ENCODE measurements around the gene EYA2.

Gene EYA2

DNA sequence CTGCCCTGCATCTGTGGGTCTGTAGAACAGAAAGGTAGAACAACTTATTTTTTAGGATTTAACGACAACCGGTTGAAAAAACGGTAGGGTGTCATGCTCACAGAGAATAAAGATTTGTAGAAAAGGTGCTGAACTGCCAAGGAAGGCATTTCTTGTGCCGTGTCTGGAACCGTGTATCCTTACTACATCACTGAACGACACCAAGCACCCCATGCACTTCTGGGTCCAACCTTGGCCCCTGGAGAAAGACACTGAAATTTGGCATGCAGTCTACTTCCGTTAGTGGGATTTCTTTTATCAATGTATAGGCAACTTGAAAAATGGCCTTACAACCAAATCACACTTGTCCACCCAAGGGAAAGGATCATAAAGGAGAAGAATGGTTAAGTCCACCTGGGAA lies 316.4 kb downstream of the EYA2 start:
- no peak for DNase-seq

- no peak for DNase-seq
These were observed 318.1 kb downstream of the EYA2 start for GRCh38 chr20:47212606-47213207.

- no peak for DNase-seq
These were observed 319.3 kb downstream of the EYA2 start for GRCh38 chr20:47213966-47214365.

GRCh38 chr20:47215653-47216397 lies 321.2 kb downstream of the EYA2 start:
- no peak for DNase-seq

DNA sequence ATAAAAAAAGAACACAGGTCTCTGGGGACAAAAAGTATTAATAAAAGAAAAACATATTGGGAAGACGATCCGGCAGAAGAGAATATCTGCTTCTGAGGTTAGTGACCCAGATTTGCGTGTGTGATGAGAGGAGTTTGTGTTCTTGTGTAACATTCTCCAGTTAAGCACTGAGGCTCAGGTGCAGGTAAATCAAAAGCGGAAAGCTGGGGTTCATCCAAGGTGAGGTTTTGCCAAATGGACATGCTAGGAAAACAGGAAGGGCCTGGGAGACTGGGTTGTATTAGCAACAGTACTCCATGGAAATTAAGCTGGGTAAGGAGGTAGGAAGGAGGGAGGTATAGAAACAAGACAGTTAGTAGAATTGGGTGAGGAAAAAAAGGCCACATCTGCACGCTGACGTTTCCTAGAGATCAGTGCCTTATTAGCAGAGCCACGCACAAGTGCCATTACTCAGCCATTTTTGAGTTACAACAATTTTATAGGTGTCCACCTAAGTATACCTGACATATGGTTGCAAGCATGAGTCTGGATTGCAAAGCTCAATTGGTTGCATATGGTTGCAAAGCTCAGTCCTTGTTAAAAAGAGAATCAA lies 322.3 kb downstream of the EYA2 start:
- no peak for DNase-seq

DNA sequence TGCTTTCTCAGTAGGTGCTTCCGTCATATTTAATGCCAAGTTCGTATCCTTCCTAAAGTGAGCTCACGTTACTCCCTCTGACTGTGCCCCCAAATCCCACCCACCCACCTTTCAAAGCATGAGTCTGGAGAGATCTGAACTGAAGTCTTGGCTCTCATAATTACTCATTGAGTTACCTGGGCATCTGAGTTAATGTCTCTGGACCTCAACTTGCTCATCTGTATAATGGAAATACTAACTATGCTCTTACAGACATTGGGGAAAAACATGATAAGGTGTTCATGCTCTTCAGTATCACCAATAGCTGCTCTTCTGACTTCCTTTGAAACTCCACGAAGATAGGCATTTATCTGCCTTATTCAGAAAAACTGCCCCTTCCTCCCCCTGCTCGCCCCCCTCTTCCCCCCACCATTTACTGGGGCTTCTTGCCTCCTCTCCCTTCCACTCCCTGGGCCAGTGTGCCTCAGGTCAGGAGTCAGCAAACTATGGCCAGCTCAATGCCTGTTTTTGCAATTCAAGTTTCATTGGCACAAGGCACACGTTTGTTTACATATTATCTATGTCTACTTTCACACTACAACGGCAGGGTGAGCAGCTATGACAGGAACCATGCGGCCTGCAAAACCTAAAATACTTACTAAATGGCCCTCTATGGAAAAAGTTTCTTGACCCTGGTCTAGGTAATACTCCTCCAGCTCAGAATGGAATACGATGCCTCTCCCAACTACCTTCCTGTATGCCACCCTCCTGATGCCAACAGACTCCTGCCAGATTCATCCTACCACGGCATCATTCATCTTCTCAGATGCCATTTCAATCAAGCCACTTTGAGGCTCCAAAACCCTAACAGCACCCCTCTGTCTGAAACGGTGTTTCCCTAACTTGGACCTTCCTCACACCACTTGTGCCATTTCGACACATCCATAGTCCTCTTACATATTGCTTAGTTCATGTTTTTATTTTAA lies 323.1 kb downstream of the EYA2 start:
- no peak for DNase-seq

GRCh38 chr20:47220161-47220582 lies 325.5 kb downstream of the EYA2 start:
- peak; percentile 34 for DNase-seq

DNA sequence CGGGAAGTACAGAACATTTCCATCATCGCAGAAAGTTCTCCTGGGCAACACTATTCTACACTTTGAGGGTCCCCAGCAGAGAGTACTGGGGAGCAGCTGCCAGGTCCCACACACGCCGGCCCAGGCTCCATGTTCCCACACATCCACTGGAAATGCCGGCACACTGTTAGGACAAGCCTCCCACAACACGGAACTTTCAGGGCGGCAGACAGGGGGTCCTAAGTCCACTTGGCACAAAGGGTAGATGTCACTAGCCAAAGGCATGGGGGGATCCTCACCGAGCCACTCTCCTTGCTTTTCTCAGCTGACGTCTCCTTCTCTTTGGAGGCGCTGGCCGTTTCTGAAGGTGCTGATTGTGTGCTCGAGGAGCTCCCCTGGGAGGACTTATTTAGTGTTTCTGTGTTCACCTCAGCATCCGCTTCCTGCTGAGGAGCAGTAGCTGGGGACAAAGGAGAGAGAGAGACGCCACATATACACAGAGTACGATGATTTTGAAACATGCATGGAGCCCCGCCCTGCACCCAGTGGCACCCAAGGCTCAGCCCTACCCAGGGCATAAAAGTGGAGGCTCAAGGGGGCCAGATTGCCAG lies 326.5 kb downstream of the EYA2 start:
- no peak for DNase-seq

DNA sequence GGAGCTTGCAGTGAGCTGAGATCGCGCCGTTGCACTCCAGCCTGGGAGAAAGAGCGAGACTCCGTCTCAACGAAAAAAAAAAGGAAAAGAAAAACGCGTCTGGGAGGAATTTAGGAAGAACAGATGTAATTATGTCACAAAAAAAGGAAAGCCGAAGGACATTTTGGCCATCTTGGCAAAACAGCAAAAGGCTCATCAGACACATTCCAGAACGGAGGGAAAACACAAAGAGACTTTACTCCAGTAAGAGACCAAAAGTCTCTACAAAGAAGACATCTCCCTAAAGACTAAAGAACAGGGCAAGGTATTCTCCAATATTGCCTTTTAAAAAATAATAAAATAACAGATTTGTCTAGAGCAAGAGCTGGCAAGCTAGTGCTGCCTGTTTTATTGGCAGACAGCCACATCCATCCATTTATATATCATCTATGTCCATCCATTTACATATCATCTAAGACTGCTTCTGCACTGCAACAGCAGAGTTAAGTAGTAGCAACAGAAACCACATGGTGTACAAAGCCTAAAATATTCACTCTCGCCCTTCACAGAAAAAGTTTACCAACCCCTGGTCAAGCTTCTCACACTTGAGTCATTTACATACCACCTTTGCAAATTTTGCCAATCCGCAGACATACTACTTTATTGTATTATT lies 328.0 kb downstream of the EYA2 start:
- DNase-seq, result no peak

GRCh38 chr20:47223896-47224295 lies 329.3 kb downstream of the EYA2 start:
- DNase-seq, result no peak

GRCh38 chr20:47224300-47224791 lies 329.7 kb downstream of the EYA2 start:
- no peak for DNase-seq

GRCh38 chr20:47224857-47225256 lies 330.2 kb downstream of the EYA2 start:
- no peak for DNase-seq

DNA sequence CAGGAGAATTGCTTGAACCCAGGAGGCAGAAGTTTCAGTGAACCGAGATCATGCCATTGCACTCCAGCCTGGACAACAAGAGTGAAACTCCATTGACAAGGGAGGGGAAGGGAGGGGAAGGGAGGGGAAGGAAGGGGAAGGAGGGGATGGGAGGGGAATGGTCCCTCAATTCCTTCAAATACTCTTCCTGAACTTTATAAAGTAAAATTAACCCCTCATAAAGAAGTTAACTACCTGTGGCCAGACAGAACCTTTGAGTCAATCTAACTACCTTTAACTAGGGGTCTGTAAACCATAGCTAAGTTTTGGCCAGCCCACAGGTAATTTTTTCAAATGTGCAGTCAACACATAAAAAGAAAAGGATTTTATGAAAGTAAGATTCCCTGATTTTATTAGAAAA lies 330.8 kb downstream of the EYA2 start:
- no peak for DNase-seq

DNA sequence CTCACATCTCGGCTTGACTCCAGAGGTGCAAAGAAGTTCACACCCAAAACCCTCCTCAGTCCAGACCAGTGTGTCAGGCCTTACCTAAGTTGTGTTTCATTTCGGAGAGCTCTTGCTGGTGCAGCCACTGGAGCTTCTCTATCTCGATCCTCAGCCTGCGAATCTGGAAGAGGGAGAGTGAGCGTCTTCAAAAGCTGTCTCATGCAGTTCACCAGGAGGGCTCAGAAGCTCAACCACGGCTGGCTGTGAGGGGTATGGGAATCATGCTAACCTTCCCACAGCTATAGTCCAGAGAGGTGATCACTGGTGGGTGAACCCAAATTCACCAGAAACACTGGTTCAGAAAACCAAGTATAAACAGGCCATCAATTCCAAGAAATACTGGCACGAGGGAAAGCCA lies 332.5 kb downstream of the EYA2 start:
- no peak for DNase-seq

GRCh38 chr20:47227576-47227975 lies 332.9 kb downstream of the EYA2 start:
- DNase-seq, result no peak

- DNase-seq, result no peak
These were observed 334.0 kb downstream of the EYA2 start for GRCh38 chr20:47228654-47229053.

GRCh38 chr20:47230811-47231256 lies 336.2 kb downstream of the EYA2 start:
- no peak for DNase-seq

DNA sequence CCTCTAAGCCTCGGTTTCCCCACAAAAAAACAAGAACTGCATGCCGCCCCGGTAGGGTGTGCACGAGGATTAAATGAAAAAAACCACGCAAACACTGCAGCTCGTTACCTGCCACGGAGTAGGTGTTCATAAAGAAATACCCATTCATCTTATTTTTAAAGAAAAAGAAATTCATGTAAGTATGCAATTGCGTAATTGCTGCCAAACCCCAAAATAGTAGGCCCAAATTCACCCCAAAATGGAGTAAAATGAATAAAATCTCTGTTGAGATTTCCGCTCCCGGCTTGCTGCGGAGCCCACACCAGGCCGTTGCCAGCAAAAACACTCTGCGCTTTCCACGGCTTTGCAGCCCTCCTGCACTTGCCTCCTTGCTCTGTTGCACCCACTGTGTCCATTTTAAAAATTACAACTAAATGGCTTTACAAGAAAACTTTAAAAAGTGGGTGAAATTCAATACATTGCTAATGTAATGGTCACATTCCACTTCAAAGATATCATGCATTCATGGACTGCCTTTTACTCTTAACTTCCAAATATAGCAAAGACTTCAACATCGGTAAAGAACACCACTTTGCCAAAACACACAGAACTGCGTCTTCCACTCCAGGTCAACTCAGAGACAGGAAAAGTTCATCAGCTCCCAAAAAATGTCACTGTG lies 336.9 kb downstream of the EYA2 start:
- no peak for DNase-seq

GRCh38 chr20:47232518-47232917 lies 337.9 kb downstream of the EYA2 start:
- DNase-seq, result no peak

DNA sequence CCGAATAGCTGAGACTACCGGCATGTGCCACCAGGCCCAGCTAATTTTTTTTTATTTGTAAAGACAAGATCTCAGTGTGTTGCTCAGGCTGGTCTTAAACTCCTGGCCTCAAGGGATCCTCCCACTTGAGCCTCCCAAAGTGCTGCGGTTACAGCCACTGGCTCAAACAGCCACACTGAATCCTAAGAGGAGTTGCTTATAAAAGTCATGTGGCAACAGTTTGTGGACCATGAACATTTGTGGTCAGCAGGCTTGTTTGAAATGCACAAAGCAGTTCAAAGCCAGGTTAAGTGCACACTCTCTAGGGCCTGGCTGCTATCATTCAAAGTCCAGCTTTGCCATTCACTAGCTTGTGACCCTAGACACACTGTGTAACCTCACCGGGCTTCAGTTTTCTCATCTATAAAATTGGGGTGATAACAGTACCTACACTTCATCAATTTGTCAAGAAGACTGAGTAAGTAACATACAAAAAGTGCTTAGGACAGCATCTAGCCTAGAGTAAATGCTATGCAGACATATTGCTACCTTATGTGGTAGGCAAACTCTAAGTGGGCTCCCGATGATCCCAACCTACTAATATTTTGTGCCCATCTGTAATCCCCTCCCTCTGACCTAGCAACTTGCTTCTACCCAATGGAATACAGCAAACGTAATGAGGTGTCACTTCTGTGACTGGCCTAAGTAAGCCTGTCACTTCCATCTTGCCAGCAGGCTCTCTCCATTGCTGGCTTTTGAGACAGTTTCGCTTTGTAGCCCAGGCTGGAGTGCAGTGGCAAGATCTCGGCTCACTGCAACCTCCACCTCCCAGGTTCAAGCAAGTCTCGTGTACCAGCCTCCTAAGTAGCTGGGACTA lies 338.9 kb downstream of the EYA2 start:
- DNase-seq, result no peak

All from T-helper 9 cell (primary cell).